SK-N-SH (cell line): ENCODE results near the gene PRRX1. TPM values are rescaled to one million over a fixed set of nuclear protein-coding genes. Genes with fewer than 3 reads are reported as not detected.

Source experiments
- CTCF ChIA-PET: fragments of 300-600, 350-600 bp; formaldehyde crosslinking; extraction: SDS; loops from one replicate; lab custom pipeline; 2021; lab: Yijun Ruan, JAX
- POLR2A ChIA-PET: fragments of 350-600 bp; sonication (Branson Sonifier 250); formaldehyde crosslinking; extraction: SDS; loops from one replicate; lab custom pipeline; 2020; ENCODE audit warnings: antibody characterized with exemption, inconsistent platforms; lab: Yijun Ruan, JAX
- DNase-seq: peaks from one replicate; pipeline ENCODE4 v3.0.0; 2012
- H2AFZ ChIP-seq: fragments of 200-600 bp; sonication (generic); 2 replicates; pipeline ENCODE4 v1.8.1; 2016; ENCODE audit warnings: antibody characterized with exemption, mild to moderate bottlenecking, low read depth
- H3F3A ChIP-seq: fragments of 200-600 bp; sonication (generic); replicated peaks from 2 replicates; pipeline ENCODE3; 2016; ENCODE audit warnings: antibody characterized with exemption, mild to moderate bottlenecking; ENCODE audit not compliant: insufficient read depth
- H3K27ac ChIP-seq, 2 experiments: fragments of 200-500 bp in 1 of 2; fragments of 200-600 bp in 1 of 2; sonication (Bioruptor generic) in 1 of 2; sonication (generic), shearing (Covaris generic) in 1 of 2; 2 replicates each; pipeline versions ENCODE4 v1.5.1 to v1.6.1; 2014 to 2016; ENCODE audit warnings: low read depth in 2 of 2, inconsistent platforms in 1 of 2, low read length in 1 of 2, mild to moderate bottlenecking in 1 of 2, mixed read lengths in 1 of 2
- H3K27me3 ChIP-seq: fragments of 200-600 bp; sonication (generic), shearing (Covaris generic); 2 replicates; pipeline ENCODE4 v1.6.1; 2016; ENCODE audit warnings: mixed run types; ENCODE audit not compliant: insufficient read depth
- H3K36me3 ChIP-seq, 2 experiments: fragments of 200-500 bp in 1 of 2; fragments of 200-600 bp in 1 of 2; sonication (Bioruptor generic) in 1 of 2; sonication (generic) in 1 of 2; replicated peaks in 1 of 2; 2 replicates each; pipeline versions ENCODE3 to v1.5.1; 2014 to 2016; ENCODE audit warnings: low read length in 1 of 2, mild to moderate bottlenecking in 1 of 2; ENCODE audit not compliant: insufficient read depth in 2 of 2, control insufficient read depth in 1 of 2
- H3K4me1 ChIP-seq, 2 experiments: fragments of 200-500 bp in 1 of 2; fragments of 200-600 bp in 1 of 2; sonication (Bioruptor generic) in 1 of 2; sonication (generic), shearing (Covaris generic) in 1 of 2; 2 replicates each; pipeline versions ENCODE4 v1.5.1 to v1.6.1; 2014 to 2016; ENCODE audit warnings: low read depth in 1 of 2, low read length in 1 of 2, mixed run types in 1 of 2; ENCODE audit not compliant: insufficient read depth in 2 of 2, control insufficient read depth in 1 of 2
- H3K4me2 ChIP-seq: fragments of 200-600 bp; sonication (generic), shearing (Covaris generic); 2 replicates; pipeline ENCODE4 v1.6.1; 2017; ENCODE audit warnings: mixed run types
- H3K4me3 ChIP-seq, 2 experiments: fragments of 200-500 bp in 1 of 2; fragments of 200-600 bp in 1 of 2; sonication (Bioruptor generic) in 1 of 2; sonication (generic), shearing (Covaris generic) in 1 of 2; 2 replicates each; pipeline versions ENCODE4 v1.5.1 to v1.8.1; 2014 to 2016; ENCODE audit warnings: low read depth in 2 of 2, inconsistent platforms in 1 of 2, low read length in 1 of 2, mild to moderate bottlenecking in 1 of 2, mixed read lengths in 1 of 2, moderate library complexity in 1 of 2
- H3K79me2 ChIP-seq: fragments of 200-600 bp; sonication (generic); 2 replicates; pipeline ENCODE4 v1.8.1; 2017; ENCODE audit warnings: mild to moderate bottlenecking; ENCODE audit not compliant: insufficient read depth
- H3K9ac ChIP-seq: fragments of 200-600 bp; sonication (generic); 2 replicates; pipeline ENCODE4 v1.6.1; 2017; ENCODE audit warnings: mixed run types
- H3K9me2 ChIP-seq: fragments of 200-600 bp; sonication (generic); 2 replicates; pipeline ENCODE4 v1.6.1; 2017; ENCODE audit warnings: mixed run types
- H3K9me3 ChIP-seq: fragments of 200-600 bp; sonication (generic); 2 replicates; pipeline ENCODE4 v1.6.1; 2017; ENCODE audit warnings: mixed run types, mild to moderate bottlenecking, moderate library complexity
- H4K20me1 ChIP-seq: fragments of 200-600 bp; sonication (generic); 2 replicates; pipeline ENCODE4 v1.6.1; 2017; ENCODE audit warnings: mild to moderate bottlenecking, mixed run types; ENCODE audit not compliant: insufficient read depth
- CHD2 ChIP-seq: fragments of 150-350 bp; IDR thresholded peaks from 2 replicates; pipeline ENCODE4 v1.6.1; 2018; ENCODE audit warnings: low read length; ENCODE audit not compliant: partially characterized antibody
- ELF1 ChIP-seq: IDR thresholded peaks from 2 replicates; pipeline ENCODE4 v1.4.0; 2012
- EP300 ChIP-seq, 2 experiments: IDR thresholded peaks; 2 replicates each; pipeline versions ENCODE4 v1.4.0 to v1.6.1; 2012; ENCODE audit warnings: borderline replicate concordance in 1 of 2, low read depth in 1 of 2, low read length in 1 of 2
- EZH2phosphoT487 ChIP-seq: fragments of 200-600 bp; sonication (generic); IDR thresholded peaks from 2 replicates; pipeline ENCODE4 v1.6.1; 2017; ENCODE audit warnings: low read depth, mixed run types, mild to moderate bottlenecking, antibody characterized with exemption, moderate library complexity, borderline replicate concordance
- FOSL2 ChIP-seq: IDR thresholded peaks from 2 replicates; pipeline ENCODE4 v1.4.0; 2012; ENCODE audit warnings: low read depth, mild to moderate bottlenecking, moderate library complexity, borderline replicate concordance
- FOXJ3 ChIP-seq: sonication (generic); formaldehyde crosslinking; IDR thresholded peaks from 2 replicates; pipeline ENCODE4 v1.5.1; 2020; ENCODE audit warnings: mild to moderate bottlenecking, missing genetic modification reagents
- FOXM1 ChIP-seq: IDR thresholded peaks from 2 replicates; pipeline ENCODE4 v1.4.0; 2012; ENCODE audit warnings: low read depth, mild to moderate bottlenecking
- GABPA ChIP-seq: IDR thresholded peaks from 2 replicates; pipeline ENCODE4 v1.4.0; 2012; ENCODE audit warnings: low read depth, mild to moderate bottlenecking
- GATA2 ChIP-seq: sonication (generic); formaldehyde crosslinking; IDR thresholded peaks from 2 replicates; pipeline ENCODE4 v1.5.0; 2020; ENCODE audit warnings: mild to moderate bottlenecking, missing genetic modification reagents
- JUND ChIP-seq: IDR thresholded peaks from 2 replicates; pipeline ENCODE4 v1.4.0; 2012
- MEF2A ChIP-seq: IDR thresholded peaks from 2 replicates; pipeline ENCODE4 v1.4.0; 2012; ENCODE audit warnings: low read depth, borderline replicate concordance
- NFIC ChIP-seq: IDR thresholded peaks from 2 replicates; pipeline ENCODE4 v1.4.0; 2012; ENCODE audit warnings: borderline replicate concordance
- POLR2AphosphoS5 ChIP-seq: IDR thresholded peaks from 2 replicates; pipeline ENCODE4 v1.6.1; 2012; ENCODE audit warnings: low read depth, low read length
- RCOR1 ChIP-seq: fragments of 150-350 bp; IDR thresholded peaks from 2 replicates; pipeline ENCODE4 v1.6.1; 2017; ENCODE audit warnings: antibody characterized with exemption, low read length
- RFX5 ChIP-seq: IDR thresholded peaks from 2 replicates; pipeline ENCODE4 v1.6.1; 2012; ENCODE audit warnings: mild to moderate bottlenecking, improper control_type of control experiment, low read length
- RXRA ChIP-seq: IDR thresholded peaks from 2 replicates; pipeline ENCODE4 v1.4.0; 2012; ENCODE audit warnings: low read depth, mild to moderate bottlenecking, borderline replicate concordance
- SIN3A ChIP-seq: IDR thresholded peaks from 2 replicates; pipeline ENCODE4 v1.6.1; 2012; ENCODE audit warnings: low read depth, mild to moderate bottlenecking, low read length, moderate library complexity, borderline replicate concordance
- SMC3 ChIP-seq: IDR thresholded peaks from 2 replicates; pipeline ENCODE4 v1.6.1; 2012; ENCODE audit warnings: low read depth, low read length, improper control_type of control experiment
- TAF1 ChIP-seq: IDR thresholded peaks from 2 replicates; pipeline ENCODE4 v1.6.1; 2012; ENCODE audit warnings: low read depth, mild to moderate bottlenecking, low read length, moderate library complexity, borderline replicate concordance
- TCF12 ChIP-seq: IDR thresholded peaks from 2 replicates; pipeline ENCODE4 v1.4.0; 2012
- WGBS: methylation state at CpG from one replicate; pipeline ENCODE4 v1.1.6; 2017; ENCODE audit warnings: low lambda C conversion rate; 5-methylcytosine and 5-hydroxymethylcytosine counted together
- polyA plus RNA-seq, 3 experiments: library from polyadenylated mRNA; depleted of rRNA; stranded (reverse); fragments of >200 nt; gene quantifications; 2 replicates each; pipeline ENCODE4 v1.2.3, GENCODE V29; 2012
- TF ChIP-seq, protein P1 (sequence below): fragments of 150-350 bp; IDR thresholded peaks from 2 replicates; pipeline ENCODE4 v1.6.1; 2016; ENCODE audit warnings: mild to moderate bottlenecking, low read depth, low read length
- TF ChIP-seq, protein P2 (sequence below): IDR thresholded peaks from 2 replicates; pipeline ENCODE4 v1.4.0; 2012; ENCODE audit warnings: low read depth, borderline replicate concordance
- TF ChIP-seq, protein P3 (sequence below): IDR thresholded peaks from 2 replicates; pipeline ENCODE4; 2012
- TF ChIP-seq, protein P4 (sequence below): IDR thresholded peaks from 2 replicates; pipeline ENCODE4 v1.4.0; 2012; ENCODE audit warnings: low read depth, borderline replicate concordance
- TF ChIP-seq, protein P5 (sequence below): fragments of 150-350 bp; IDR thresholded peaks from 2 replicates; pipeline ENCODE4 v1.6.1; 2017; ENCODE audit warnings: antibody characterized with exemption, low read length, low read depth, borderline replicate concordance
- TF ChIP-seq, protein P6 (sequence below): IDR thresholded peaks from 2 replicates; pipeline ENCODE4 v1.4.0; 2012; ENCODE audit warnings: low read depth

Gene PRRX1
- polyA plus RNA-seq, 1 of the 3 experiments (the other 2 are of a cell fraction) = 356 TPM

DNA sequence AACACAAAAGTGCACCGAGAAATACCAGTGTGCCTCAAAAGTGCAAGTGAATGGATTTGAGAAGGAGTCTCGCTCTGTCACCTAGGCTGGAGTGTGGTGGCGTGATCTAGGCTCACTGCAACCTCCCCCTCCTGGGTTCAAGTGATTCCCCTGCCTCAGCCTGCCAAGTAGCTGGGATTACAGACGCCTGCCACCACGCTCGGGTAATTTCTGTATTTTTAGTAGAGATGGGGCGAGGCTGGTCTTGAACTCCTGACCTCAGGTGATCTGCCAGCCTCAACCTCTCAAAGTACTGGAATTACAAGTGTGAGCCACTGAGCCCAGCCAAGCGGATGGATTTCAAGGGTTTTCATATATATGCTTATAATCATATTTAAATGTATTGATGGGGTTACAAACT, 35.8 kb downstream of the PRRX1 start (continued):
- no peak for TF ChIP-seq SIN3A
- TF ChIP-seq, all 33 proteins: peak for 0

DNA sequence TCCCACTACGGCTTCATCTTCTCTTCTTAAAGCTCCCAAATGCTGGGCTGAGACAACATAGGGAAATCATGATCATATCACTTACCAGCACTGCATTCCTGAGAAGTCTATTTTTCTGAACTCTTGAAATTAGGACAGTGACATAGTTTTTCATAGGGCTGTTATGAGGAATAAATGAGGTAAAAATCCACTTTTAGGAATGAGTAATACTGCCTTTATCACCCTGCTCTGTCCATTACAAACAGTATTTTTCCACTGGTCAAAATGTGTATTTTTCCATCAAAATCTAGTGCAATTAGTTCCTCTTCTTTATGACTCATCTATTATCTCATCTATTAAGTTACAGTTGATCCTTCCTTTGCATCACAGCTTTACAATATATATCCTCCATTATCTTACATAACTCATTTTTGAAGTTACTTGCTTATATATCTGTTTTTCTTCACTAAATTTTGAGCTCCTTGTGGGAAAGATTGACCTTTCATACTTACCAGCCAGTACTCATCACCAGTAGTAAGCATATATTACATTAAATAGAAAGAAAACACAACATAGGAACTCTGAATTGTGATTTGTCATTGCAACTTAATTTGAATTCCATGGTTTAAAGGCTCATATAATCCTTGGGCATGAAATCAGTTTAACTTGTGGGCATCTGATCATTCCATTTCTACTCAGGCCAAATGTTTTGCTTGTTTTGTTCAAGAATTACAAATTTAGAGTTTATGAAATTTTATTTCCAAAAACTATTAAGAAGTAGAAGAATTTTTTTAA, 37.1 kb downstream of the PRRX1 start:
- CTCF ChIA-PET = interaction anchor here (0.6 kb wide), 1 partner anchor 11 kb away, joined by 3 read pairs; no protein-coding TSS in a partner anchor
- Histone ChIP-seq H2AFZ (no peak overlapping the region), H3K9ac (peak overlapping the region; percentile 59), H3F3A (peaks cover 91% of the 10 kb centered on the region), H3K79me2 (peaks cover 98% of the 10 kb centered on the region), H3K27me3 (no peaks in the 10 kb centered on the region), H3K4me1 (peaks cover 31 to 73% of the 10 kb centered on the region in 2 experiments), H4K20me1 (no peaks in the 10 kb centered on the region; the same call in 1 of the 2 replicates), H3K9me2 (no peaks in the 10 kb centered on the region), H3K27ac (peak overlapping the region; percentile 81 to 99), H3K4me2 (peak overlapping the region; percentile 57), H3K4me3 (0 out of 4 replicates have a peak overlapping the region, but pooled peaks of 1 of the 2 experiments have one; percentile 13), H3K36me3 (peaks cover 16 to 43% of the 10 kb centered on the region in 2 experiments), H3K9me3 (no peaks in the 10 kb centered on the region)
- POLR2A ChIA-PET = no interaction called here
- no peak for DNase-seq
- WGBS = 17% methylated on average over 1 of the region's 1 CpG
- no peak for TF ChIP-seq FOXJ3 (CRISPR knock-in tag)
- TF ChIP-seq, protein P1, sequence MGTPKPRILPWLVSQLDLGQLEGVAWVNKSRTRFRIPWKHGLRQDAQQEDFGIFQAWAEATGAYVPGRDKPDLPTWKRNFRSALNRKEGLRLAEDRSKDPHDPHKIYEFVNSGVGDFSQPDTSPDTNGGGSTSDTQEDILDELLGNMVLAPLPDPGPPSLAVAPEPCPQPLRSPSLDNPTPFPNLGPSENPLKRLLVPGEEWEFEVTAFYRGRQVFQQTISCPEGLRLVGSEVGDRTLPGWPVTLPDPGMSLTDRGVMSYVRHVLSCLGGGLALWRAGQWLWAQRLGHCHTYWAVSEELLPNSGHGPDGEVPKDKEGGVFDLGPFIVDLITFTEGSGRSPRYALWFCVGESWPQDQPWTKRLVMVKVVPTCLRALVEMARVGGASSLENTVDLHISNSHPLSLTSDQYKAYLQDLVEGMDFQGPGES = no peak
- TF ChIP-seq, protein P2, sequence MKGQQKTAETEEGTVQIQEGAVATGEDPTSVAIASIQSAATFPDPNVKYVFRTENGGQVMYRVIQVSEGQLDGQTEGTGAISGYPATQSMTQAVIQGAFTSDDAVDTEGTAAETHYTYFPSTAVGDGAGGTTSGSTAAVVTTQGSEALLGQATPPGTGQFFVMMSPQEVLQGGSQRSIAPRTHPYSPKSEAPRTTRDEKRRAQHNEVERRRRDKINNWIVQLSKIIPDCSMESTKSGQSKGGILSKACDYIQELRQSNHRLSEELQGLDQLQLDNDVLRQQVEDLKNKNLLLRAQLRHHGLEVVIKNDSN = no peak
- TF ChIP-seq SMC3 = no peak
- TF ChIP-seq TAF1 = no peak
- no peak for TF ChIP-seq ELF1
- TF ChIP-seq FOSL2 = peak; percentile 76
- TF ChIP-seq CHD2 = no peak
- TF ChIP-seq, protein P3, sequence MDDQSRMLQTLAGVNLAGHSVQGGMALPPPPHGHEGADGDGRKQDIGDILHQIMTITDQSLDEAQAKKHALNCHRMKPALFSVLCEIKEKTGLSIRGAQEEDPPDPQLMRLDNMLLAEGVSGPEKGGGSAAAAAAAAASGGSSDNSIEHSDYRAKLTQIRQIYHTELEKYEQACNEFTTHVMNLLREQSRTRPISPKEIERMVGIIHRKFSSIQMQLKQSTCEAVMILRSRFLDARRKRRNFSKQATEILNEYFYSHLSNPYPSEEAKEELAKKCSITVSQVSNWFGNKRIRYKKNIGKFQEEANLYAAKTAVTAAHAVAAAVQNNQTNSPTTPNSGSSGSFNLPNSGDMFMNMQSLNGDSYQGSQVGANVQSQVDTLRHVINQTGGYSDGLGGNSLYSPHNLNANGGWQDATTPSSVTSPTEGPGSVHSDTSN = peak; percentile 72
- TF ChIP-seq GABPA = no peak
- peak; percentile 75 for TF ChIP-seq FOXM1
- TF ChIP-seq, protein P4, sequence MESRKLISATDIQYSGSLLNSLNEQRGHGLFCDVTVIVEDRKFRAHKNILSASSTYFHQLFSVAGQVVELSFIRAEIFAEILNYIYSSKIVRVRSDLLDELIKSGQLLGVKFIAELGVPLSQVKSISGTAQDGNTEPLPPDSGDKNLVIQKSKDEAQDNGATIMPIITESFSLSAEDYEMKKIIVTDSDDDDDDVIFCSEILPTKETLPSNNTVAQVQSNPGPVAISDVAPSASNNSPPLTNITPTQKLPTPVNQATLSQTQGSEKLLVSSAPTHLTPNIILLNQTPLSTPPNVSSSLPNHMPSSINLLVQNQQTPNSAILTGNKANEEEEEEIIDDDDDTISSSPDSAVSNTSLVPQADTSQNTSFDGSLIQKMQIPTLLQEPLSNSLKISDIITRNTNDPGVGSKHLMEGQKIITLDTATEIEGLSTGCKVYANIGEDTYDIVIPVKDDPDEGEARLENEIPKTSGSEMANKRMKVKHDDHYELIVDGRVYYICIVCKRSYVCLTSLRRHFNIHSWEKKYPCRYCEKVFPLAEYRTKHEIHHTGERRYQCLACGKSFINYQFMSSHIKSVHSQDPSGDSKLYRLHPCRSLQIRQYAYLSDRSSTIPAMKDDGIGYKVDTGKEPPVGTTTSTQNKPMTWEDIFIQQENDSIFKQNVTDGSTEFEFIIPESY = no peak; the same call in 1 of the 2 replicates
- TF ChIP-seq RXRA = peak; percentile 61; the same call in 1 of the 2 replicates
- TF ChIP-seq EZH2phosphoT487 = no peak
- TF ChIP-seq POLR2AphosphoS5 = 0 out of 2 replicates have a peak, but pooled peaks have one; percentile 25
- TF ChIP-seq NFIC = peak; percentile 7; the same call in 1 of the 2 replicates
- peak; percentile 63 for TF ChIP-seq TCF12
- TF ChIP-seq JUND = peak; percentile 81
- no peak for TF ChIP-seq SIN3A
- TF ChIP-seq GATA2 (CRISPR knock-in tag) = no peak
- no peak for TF ChIP-seq RCOR1
- peak; percentile 91 for TF ChIP-seq MEF2A
- TF ChIP-seq, protein P5, sequence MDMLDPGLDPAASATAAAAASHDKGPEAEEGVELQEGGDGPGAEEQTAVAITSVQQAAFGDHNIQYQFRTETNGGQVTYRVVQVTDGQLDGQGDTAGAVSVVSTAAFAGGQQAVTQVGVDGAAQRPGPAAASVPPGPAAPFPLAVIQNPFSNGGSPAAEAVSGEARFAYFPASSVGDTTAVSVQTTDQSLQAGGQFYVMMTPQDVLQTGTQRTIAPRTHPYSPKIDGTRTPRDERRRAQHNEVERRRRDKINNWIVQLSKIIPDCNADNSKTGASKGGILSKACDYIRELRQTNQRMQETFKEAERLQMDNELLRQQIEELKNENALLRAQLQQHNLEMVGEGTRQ = no peak
- TF ChIP-seq EP300 (IDR thresholded peaks at IDR 0.05; ENCODE audit: borderline replicate concordance in 1 of 2, low read depth in 1 of 2, low read length in 1 of 2) = peak; percentile 56 to 85; a peak in 2 of 4 replicates
- TF ChIP-seq RFX5 = no peak
- TF ChIP-seq, protein P6, sequence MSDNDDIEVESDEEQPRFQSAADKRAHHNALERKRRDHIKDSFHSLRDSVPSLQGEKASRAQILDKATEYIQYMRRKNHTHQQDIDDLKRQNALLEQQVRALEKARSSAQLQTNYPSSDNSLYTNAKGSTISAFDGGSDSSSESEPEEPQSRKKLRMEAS = peak; percentile 10; the same call in 1 of the 2 replicates
